Measurements from ENCODE around the gene ADD1. TPM values are rescaled to one million over a fixed set of nuclear protein-coding genes. Genes with fewer than 3 reads are reported as not detected.

ADD1 gene
- total and polyA plus RNA-seq, 2 of the 13 experiments (the other 11 are each of a cell fraction or from before 2014, with no cell fraction given): 73.9 to 122 TPM

DNA sequence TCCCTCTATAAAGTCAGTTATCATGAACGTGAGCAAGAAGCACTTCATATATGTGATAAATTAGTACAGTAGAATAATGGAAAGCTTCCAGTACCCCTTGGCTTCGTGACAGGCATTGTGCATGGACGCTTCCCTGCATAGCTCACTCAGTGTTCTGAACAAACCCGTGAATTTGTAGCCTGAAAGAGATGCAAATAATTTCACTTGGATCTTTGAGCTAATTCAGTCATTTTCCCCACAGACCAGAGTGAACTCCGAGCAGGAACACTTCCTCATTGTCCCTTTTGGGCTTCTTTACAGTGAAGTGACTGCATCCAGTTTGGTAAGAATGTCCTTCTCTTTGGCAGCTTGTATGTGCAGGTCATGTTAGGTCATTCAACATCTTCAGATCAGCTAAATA is 50.1 kb downstream of the ADD1 start:
- Histone ChIP-seq H3K79me2 (ENCODE audit: insufficient read depth, low read length) (no peaks in the 10 kb centered on the region), H3K9ac (ENCODE audit: insufficient read depth, low read depth, low read length) (no peak overlapping the region)
- WGBS (ENCODE audit: low lambda C conversion rate): 97% methylated on average over 5 of the region's 5 CpGs

More for the DNA sequence above, 50.1 kb downstream of the ADD1 start:
- H3K27me3 ChIP-seq (ENCODE audit: control insufficient read depth in 1 of 2, insufficient read depth in 2 of 2, low read length in 2 of 2): no peaks in the 10 kb centered on the region
- DNase-seq (ENCODE audit: low spot score) (no peak), ATAC-seq (no peak), FAIRE-seq (peak; percentile 36)
- ChIA-PET POLR2A (no interaction called here), CTCF (ENCODE audit: low intra/inter-chr PET ratio, low total read pairs) (no interaction called here)
- no peaks in the 10 kb centered on the region for H3K4me1 ChIP-seq (ENCODE audit: insufficient read depth, low read length)
- no peak overlapping the region for H2AFZ ChIP-seq (ENCODE audit: low read length)
- in situ Hi-C loops (cut with HindIII; ENCODE audit: extremely low pct_ligation_motif_present, low pct_unique_long_range_greater_than_20kb): no loop called here
- H3K36me3 ChIP-seq (replicated peaks in 1 of 2; ENCODE audit: control insufficient read depth in 1 of 2, insufficient read depth in 2 of 2, low read length in 2 of 2): peaks cover 27 to 53% of the 10 kb centered on the region in 2 experiments
- BruUV-seq (replicated peaks): no TSS peak
- no peak overlapping the region for H3K4me3 ChIP-seq (replicated peaks in 1 of 3; ENCODE audit: insufficient read depth in 1 of 3, low read depth in 2 of 3, low read length in 3 of 3)
- H4K20me1 ChIP-seq (ENCODE audit: insufficient read depth, low read length): no peaks in the 10 kb centered on the region
- TF ChIP-seq SIX4 (CRISPR knock-in tag; IDR thresholded peaks at IDR 0.05): no peak
- TF ChIP-seq, protein P1, sequence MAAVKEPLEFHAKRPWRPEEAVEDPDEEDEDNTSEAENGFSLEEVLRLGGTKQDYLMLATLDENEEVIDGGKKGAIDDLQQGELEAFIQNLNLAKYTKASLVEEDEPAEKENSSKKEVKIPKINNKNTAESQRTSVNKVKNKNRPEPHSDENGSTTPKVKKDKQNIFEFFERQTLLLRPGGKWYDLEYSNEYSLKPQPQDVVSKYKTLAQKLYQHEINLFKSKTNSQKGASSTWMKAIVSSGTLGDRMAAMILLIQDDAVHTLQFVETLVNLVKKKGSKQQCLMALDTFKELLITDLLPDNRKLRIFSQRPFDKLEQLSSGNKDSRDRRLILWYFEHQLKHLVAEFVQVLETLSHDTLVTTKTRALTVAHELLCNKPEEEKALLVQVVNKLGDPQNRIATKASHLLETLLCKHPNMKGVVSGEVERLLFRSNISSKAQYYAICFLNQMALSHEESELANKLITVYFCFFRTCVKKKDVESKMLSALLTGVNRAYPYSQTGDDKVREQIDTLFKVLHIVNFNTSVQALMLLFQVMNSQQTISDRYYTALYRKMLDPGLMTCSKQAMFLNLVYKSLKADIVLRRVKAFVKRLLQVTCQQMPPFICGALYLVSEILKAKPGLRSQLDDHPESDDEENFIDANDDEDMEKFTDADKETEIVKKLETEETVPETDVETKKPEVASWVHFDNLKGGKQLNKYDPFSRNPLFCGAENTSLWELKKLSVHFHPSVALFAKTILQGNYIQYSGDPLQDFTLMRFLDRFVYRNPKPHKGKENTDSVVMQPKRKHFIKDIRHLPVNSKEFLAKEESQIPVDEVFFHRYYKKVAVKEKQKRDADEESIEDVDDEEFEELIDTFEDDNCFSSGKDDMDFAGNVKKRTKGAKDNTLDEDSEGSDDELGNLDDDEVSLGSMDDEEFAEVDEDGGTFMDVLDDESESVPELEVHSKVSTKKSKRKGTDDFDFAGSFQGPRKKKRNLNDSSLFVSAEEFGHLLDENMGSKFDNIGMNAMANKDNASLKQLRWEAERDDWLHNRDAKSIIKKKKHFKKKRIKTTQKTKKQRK (IDR thresholded peaks at IDR 0.05; ENCODE audit: low read length): no peak
- no peak for TF ChIP-seq TGIF2 (CRISPR knock-in tag; IDR thresholded peaks at IDR 0.05)
- TF ChIP-seq RFX1 (IDR thresholded peaks at IDR 0.05): no peak
- no peak for TF ChIP-seq RAD21 (CRISPR knock-in tag; IDR thresholded peaks at IDR 0.05)
- TF ChIP-seq, protein P2, sequence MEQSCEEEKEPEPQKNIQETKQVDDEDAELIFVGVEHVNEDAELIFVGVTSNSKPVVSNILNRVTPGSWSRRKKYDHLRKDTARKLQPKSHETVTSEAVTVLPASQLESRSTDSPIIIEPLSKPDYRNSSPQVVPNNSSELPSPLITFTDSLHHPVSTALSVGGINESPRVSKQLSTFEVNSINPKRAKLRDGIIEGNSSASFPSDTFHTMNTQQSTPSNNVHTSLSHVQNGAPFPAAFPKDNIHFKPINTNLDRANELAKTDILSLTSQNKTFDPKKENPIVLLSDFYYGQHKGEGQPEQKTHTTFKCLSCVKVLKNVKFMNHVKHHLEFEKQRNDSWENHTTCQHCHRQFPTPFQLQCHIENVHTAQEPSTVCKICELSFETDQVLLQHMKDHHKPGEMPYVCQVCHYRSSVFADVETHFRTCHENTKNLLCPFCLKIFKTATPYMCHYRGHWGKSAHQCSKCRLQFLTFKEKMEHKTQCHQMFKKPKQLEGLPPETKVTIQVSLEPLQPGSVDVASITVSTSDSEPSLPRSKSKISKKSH (CRISPR knock-in tag; IDR thresholded peaks at IDR 0.05; ENCODE audit: borderline replicate concordance): no peak
- TF ChIP-seq ZNF724P (CRISPR knock-in tag; IDR thresholded peaks at IDR 0.05; ENCODE audit: borderline replicate concordance): no peak
- no peak for TF ChIP-seq HMGA1 (CRISPR knock-in tag; conservative IDR thresholded peaks at IDR 0.05)
- TF ChIP-seq, protein P3, sequence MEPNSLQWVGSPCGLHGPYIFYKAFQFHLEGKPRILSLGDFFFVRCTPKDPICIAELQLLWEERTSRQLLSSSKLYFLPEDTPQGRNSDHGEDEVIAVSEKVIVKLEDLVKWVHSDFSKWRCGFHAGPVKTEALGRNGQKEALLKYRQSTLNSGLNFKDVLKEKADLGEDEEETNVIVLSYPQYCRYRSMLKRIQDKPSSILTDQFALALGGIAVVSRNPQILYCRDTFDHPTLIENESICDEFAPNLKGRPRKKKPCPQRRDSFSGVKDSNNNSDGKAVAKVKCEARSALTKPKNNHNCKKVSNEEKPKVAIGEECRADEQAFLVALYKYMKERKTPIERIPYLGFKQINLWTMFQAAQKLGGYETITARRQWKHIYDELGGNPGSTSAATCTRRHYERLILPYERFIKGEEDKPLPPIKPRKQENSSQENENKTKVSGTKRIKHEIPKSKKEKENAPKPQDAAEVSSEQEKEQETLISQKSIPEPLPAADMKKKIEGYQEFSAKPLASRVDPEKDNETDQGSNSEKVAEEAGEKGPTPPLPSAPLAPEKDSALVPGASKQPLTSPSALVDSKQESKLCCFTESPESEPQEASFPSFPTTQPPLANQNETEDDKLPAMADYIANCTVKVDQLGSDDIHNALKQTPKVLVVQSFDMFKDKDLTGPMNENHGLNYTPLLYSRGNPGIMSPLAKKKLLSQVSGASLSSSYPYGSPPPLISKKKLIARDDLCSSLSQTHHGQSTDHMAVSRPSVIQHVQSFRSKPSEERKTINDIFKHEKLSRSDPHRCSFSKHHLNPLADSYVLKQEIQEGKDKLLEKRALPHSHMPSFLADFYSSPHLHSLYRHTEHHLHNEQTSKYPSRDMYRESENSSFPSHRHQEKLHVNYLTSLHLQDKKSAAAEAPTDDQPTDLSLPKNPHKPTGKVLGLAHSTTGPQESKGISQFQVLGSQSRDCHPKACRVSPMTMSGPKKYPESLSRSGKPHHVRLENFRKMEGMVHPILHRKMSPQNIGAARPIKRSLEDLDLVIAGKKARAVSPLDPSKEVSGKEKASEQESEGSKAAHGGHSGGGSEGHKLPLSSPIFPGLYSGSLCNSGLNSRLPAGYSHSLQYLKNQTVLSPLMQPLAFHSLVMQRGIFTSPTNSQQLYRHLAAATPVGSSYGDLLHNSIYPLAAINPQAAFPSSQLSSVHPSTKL (CRISPR knock-in tag; IDR thresholded peaks at IDR 0.05): no peak
- TF ChIP-seq TBX2 (CRISPR knock-in tag; IDR thresholded peaks at IDR 0.05; ENCODE audit: borderline replicate concordance): no peak
- H3K4me2 ChIP-seq (ENCODE audit: low read depth, low read length): no peak overlapping the region
- no peak overlapping the region for H3K27ac ChIP-seq (ENCODE audit: extremely low read length, insufficient read depth, low read length)
- no peaks in the 10 kb centered on the region for H3K9me3 ChIP-seq (ENCODE audit: low read length)
- intact Hi-C loops (cut with micrococcal nuclease; ENCODE audit: unreplicated experiment): no loop called here
